GM23248 (cell line): ENCODE measurements around the gene EMILIN2.

ENCODE experiments used
- EZH2 ChIP-seq: fragments of 200-600 bp; sonication (generic); IDR thresholded peaks from 2 replicates; pipeline ENCODE4 v1.6.1; 2018; ENCODE audit warnings: antibody characterized with exemption, mild to moderate bottlenecking; ENCODE audit not compliant: insufficient read depth, poor library complexity, severe bottlenecking
- EZH2phosphoT487 ChIP-seq: fragments of 200-600 bp; sonication (generic); IDR thresholded peaks from 2 replicates; pipeline ENCODE4 v1.6.1; 2018; ENCODE audit warnings: antibody characterized with exemption, moderate library complexity, mild to moderate bottlenecking, low read depth; ENCODE audit not compliant: insufficient read depth

DNA sequence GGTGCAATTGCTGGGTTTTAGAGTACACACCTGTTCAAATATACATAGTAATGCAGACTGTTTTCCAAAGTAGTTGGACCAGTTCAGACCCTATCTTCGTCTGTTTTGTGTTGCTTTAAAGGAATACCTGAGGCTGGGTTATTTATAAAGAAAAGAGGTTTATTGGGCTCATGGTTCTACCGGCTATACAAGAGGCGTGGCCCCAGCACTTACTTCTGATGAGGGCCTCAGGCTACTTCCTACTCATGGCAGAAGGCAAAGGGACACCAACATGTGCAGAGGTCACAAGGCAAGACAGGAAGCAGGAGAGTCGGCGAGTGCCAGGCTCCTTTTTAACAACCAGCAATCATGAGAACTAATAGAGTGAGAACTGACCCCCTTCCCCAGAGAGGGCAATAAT, 21.9 kb upstream of the EMILIN2 start:
- no peak for TF ChIP-seq EZH2
- no peak for TF ChIP-seq EZH2phosphoT487
